Keratinocyte (primary cell): Measurements from ENCODE around the gene MIOX. TPM values are rescaled to one million over a fixed set of nuclear protein-coding genes. Genes with fewer than 3 reads are reported as not detected.

Source experiments
- DNase-seq: peaks from one replicate; pipeline ENCODE4 v3.0.0-alpha.2; 2011; ENCODE audit warnings: low read depth, missing footprints, low spot score
- FAIRE-seq: peaks from 2 replicates; lab custom pipeline; 2011; peaks lifted over from hg19 to GRCh38; lab: Jason Lieb, UNC
- H2AFZ ChIP-seq: 2 replicates; pipeline ENCODE4 v1.6.0; 2012; ENCODE audit warnings: low read length, control low read depth, inconsistent platforms; ENCODE audit not compliant: control insufficient read depth
- H3K27ac ChIP-seq: 2 replicates; pipeline ENCODE4 v1.5.1; 2011; ENCODE audit warnings: low read length; ENCODE audit not compliant: control insufficient read depth, insufficient read depth
- H3K27me3 ChIP-seq: 3 replicates; pipeline ENCODE4 v1.6.0; 2011; ENCODE audit warnings: low read length; ENCODE audit not compliant: control insufficient read depth, insufficient read depth; ENCODE audit errors: extremely low read depth
- H3K36me3 ChIP-seq, 2 experiments: 2 replicates in 1 of 2; 3 replicates in 1 of 2; pipeline ENCODE4 v1.5.1; 2011; ENCODE audit warnings: low read length in 2 of 2, mild to moderate bottlenecking in 1 of 2; ENCODE audit not compliant: control insufficient read depth in 2 of 2, insufficient read depth in 2 of 2; ENCODE audit errors: extremely low read depth in 1 of 2
- H3K4me1 ChIP-seq: 3 replicates; pipeline ENCODE4 v1.5.1; 2011; ENCODE audit warnings: low read length; ENCODE audit not compliant: control insufficient read depth, insufficient read depth; ENCODE audit errors: extremely low read depth
- H3K4me2 ChIP-seq: 3 replicates; pipeline ENCODE4 v1.6.0; 2011; ENCODE audit warnings: low read depth, low read length; ENCODE audit not compliant: control insufficient read depth, insufficient read depth; ENCODE audit errors: extremely low read depth
- H3K4me3 ChIP-seq, 3 experiments: fragments of 200-600 bp in 1 of 3; sonication (generic) in 1 of 3; 2 replicates in 2 of 3; 3 replicates in 1 of 3; pipeline ENCODE4 v1.5.1; 2011 to 2016; ENCODE audit warnings: low read length in 3 of 3, mild to moderate bottlenecking in 3 of 3, control low read depth in 2 of 3, inconsistent platforms in 1 of 3, low read depth in 1 of 3, mixed read lengths in 1 of 3, mixed run types in 1 of 3, moderate library complexity in 1 of 3; ENCODE audit not compliant: control insufficient read depth in 2 of 3, insufficient read depth in 2 of 3; ENCODE audit errors: extremely low read depth in 1 of 3
- H3K79me2 ChIP-seq: 2 replicates; pipeline ENCODE4 v1.6.0; 2012; ENCODE audit warnings: low read length; ENCODE audit not compliant: control insufficient read depth, insufficient read depth
- H3K9ac ChIP-seq: 3 replicates; pipeline ENCODE4 v1.6.0; 2011; ENCODE audit warnings: low read length; ENCODE audit not compliant: control insufficient read depth, insufficient read depth; ENCODE audit errors: extremely low read depth
- H3K9me1 ChIP-seq: 3 replicates; pipeline ENCODE4 v1.6.0; 2011; ENCODE audit warnings: low read length; ENCODE audit not compliant: control insufficient read depth, insufficient read depth; ENCODE audit errors: extremely low read depth
- H3K9me3 ChIP-seq: 2 replicates; pipeline ENCODE4 v1.5.1; 2012; ENCODE audit warnings: low read depth, low read length; ENCODE audit not compliant: control insufficient read depth
- H4K20me1 ChIP-seq: 3 replicates; pipeline ENCODE4 v1.6.0; 2011; ENCODE audit warnings: low read length; ENCODE audit not compliant: control insufficient read depth, insufficient read depth; ENCODE audit errors: extremely low read depth
- EZH2 ChIP-seq: IDR thresholded peaks from one replicate; pipeline ENCODE4 v1.6.1; 2012; ENCODE audit warnings: inconsistent platforms, mild to moderate bottlenecking, low read length, moderate library complexity
- dilution Hi-C: fragments of 300-500 bp; cut with MboI; formaldehyde crosslinking; loops from one replicate; pipeline ENCODE4 v1.7.0; 2020; ENCODE audit warnings: low sequenced_read_pairs; ENCODE audit not compliant: extremely low pct_ligation_motif_present
- polyA plus RNA-seq, 5 experiments: library from polyadenylated mRNA; depleted of rRNA in 3 of 5; stranded (reverse) in 3 of 5; stranded (forward) in 1 of 5; unstranded in 1 of 5; fragments of >200 nt; gene quantifications; 1 replicate in 1 of 5; 2 replicates in 3 of 5; 3 replicates in 1 of 5; pipeline versions ENCODE4 v1.2.1 to v1.2.3, GENCODE V29; 2011 to 2012; ENCODE audit warnings: missing spikeins in 2 of 5, low read depth in 1 of 5, low replicate concordance in 1 of 5
- TF ChIP-seq, protein P1 (sequence below), 3 experiments: IDR thresholded peaks in 1 of 3; conservative IDR thresholded peaks in 1 of 3; optimal IDR thresholded peaks in 1 of 3; 2 replicates in 2 of 3; 3 replicates in 1 of 3; pipeline versions ENCODE3 to v1.5.1; 2011; ENCODE audit warnings: low read length in 3 of 3, mild to moderate bottlenecking in 3 of 3, moderate library complexity in 2 of 3, control low read depth in 1 of 3, inconsistent platforms in 1 of 3; ENCODE audit not compliant: insufficient read depth in 2 of 3; ENCODE audit errors: extremely low read depth in 1 of 3

MIOX gene
- polyA plus RNA-seq, 1 donor (not counting 4 experiments of a cell fraction or from before 2014, with no cell fraction given) = not detected

DNA sequence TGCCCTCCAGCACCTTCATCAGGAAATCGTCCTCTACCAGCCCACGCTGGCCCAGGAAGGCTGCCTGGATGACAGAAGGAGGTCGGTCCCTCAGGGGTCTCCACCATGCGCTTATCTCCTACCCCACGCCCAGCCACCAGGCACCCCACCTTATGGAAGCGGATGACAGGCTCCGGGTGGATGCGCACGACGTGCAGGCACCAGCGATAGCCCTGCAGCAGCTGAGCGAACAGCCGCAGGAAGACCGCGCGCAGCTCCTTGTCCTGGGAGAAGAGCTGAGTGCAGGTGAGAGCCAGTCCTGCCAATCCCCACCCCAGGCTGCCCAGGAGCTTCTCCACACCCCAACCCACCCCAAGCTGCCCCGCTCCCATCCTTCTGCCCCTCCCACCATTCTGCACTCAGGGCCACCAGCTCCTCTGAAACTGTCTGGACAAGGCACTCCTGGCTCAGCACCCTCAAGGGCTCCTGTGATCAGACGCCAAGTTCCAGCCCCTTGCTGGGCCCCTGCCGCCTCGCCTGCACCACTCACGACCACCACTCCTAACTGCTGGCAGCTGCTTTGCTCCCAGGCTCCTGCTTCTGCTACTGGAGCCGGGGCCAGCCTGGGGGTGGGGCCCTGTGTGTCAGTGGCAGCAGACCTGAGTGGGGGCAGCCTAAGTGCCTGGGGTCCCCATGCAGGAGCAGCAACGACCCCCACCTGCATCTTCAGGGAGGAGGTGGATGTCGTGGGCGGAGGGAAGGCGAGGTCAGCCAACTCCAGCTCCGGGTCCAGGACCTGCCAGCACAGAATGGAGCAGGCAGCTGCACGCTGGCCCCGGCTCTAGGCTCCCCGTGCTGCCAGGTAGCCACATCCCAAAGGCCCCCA lies 21.4 kb upstream of the MIOX start:
- H4K20me1 ChIP-seq = peaks cover 9% of the 10 kb centered on the region
- dilution Hi-C loops = no loop called here
- H2AFZ ChIP-seq = no peak overlapping the region
- no peaks in the 10 kb centered on the region for H3K27me3 ChIP-seq
- no peak overlapping the region for H3K4me2 ChIP-seq
- peaks cover 21% of the 10 kb centered on the region for H3K4me1 ChIP-seq
- H3K9me3 ChIP-seq = no peaks in the 10 kb centered on the region
- peaks cover 16% of the 10 kb centered on the region for H3K79me2 ChIP-seq
- H3K27ac ChIP-seq = no peak overlapping the region
- FAIRE-seq (no peak), DNase-seq (no peak)
- peaks cover 8% of the 10 kb centered on the region for H3K9me1 ChIP-seq
- TF ChIP-seq EZH2 = no peak
- TF ChIP-seq, protein P1, sequence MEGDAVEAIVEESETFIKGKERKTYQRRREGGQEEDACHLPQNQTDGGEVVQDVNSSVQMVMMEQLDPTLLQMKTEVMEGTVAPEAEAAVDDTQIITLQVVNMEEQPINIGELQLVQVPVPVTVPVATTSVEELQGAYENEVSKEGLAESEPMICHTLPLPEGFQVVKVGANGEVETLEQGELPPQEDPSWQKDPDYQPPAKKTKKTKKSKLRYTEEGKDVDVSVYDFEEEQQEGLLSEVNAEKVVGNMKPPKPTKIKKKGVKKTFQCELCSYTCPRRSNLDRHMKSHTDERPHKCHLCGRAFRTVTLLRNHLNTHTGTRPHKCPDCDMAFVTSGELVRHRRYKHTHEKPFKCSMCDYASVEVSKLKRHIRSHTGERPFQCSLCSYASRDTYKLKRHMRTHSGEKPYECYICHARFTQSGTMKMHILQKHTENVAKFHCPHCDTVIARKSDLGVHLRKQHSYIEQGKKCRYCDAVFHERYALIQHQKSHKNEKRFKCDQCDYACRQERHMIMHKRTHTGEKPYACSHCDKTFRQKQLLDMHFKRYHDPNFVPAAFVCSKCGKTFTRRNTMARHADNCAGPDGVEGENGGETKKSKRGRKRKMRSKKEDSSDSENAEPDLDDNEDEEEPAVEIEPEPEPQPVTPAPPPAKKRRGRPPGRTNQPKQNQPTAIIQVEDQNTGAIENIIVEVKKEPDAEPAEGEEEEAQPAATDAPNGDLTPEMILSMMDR (optimal IDR thresholded peaks at IDR 0.05 in 1 of 3, IDR thresholded peaks at IDR 0.05 in 1 of 3, conservative IDR thresholded peaks at IDR 0.05 in 1 of 3; ENCODE audit: extremely low read depth in 1 of 3, insufficient read depth in 2 of 3, low read length in 3 of 3) = no peak
- no peak overlapping the region for H3K4me3 ChIP-seq
- H3K9ac ChIP-seq = no peak overlapping the region
- H3K36me3 ChIP-seq = peaks cover 35 to 56% of the 10 kb centered on the region in 2 experiments

- H3K4me3 ChIP-seq = no peak overlapping the region
- no peak overlapping the region for H2AFZ ChIP-seq
- H4K20me1 ChIP-seq = peaks cover 25% of the 10 kb centered on the region
- no peak overlapping the region for H3K27ac ChIP-seq
- peaks cover 11% of the 10 kb centered on the region for H3K9me1 ChIP-seq
- H3K27me3 ChIP-seq = no peaks in the 10 kb centered on the region
- H3K9me3 ChIP-seq = no peaks in the 10 kb centered on the region
- H3K4me1 ChIP-seq = peaks cover 32% of the 10 kb centered on the region
- DNase-seq = no peak
- dilution Hi-C loops = no loop called here
- peaks cover 36% of the 10 kb centered on the region for H3K79me2 ChIP-seq
- H3K9ac ChIP-seq = no peak overlapping the region
- H3K4me2 ChIP-seq = no peak overlapping the region
- TF ChIP-seq, protein P1 (optimal IDR thresholded peaks at IDR 0.05 in 1 of 3, IDR thresholded peaks at IDR 0.05 in 1 of 3, conservative IDR thresholded peaks at IDR 0.05 in 1 of 3; ENCODE audit: extremely low read depth in 1 of 3, insufficient read depth in 2 of 3, low read length in 3 of 3) = no peak
- no peak for TF ChIP-seq EZH2
- H3K36me3 ChIP-seq = peaks cover 25 to 44% of the 10 kb centered on the region in 2 experiments
- FAIRE-seq = no peak
Observed at GRCh38 chr22:50467341-50467740, 19.3 kb upstream of the MIOX start.
